ENCODE measurements around the gene PSME4.
"Not testable (repeated sequence)": the region's sequence is repeated elsewhere in the genome, so short reads cannot be mapped to it uniquely, and the experiment has no call there.

Gene PSME4

DNA sequence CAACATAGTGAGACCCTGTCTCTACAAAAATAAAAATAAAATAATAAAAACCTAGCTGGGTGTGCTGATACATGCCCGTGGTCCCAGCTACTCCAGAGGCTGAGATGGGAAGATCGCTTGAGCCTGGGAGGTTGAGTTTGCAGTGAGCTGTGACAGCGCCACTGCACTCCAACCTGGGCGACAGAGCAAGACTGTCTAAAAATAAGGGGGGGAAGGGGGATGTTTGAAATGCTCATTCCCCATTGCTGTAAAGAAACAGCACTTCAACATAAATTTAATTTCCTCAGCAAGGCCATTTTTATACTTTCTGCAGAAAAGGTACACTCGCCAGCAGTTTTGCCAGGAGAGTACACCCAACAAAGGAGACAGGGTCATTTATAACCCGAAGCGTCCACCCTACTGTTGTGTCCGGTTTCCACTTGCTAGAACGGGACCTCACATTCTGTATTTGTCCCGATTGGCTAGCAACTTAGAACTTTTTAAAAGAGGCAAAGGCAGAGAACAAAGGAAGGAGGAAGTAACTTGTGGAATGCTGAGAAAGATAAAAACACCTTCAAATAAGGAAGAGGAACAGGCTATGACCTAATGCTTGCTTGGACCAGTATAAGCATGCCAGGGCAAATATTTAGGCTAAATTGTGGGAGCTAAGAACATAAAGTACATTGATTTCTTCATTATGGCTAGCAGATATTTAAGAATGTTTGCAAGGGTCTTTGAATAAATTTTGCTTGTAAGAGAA lies 9.1 kb downstream of the PSME4 start:
- DNase-seq, result not testable (repeated sequence)

DNA sequence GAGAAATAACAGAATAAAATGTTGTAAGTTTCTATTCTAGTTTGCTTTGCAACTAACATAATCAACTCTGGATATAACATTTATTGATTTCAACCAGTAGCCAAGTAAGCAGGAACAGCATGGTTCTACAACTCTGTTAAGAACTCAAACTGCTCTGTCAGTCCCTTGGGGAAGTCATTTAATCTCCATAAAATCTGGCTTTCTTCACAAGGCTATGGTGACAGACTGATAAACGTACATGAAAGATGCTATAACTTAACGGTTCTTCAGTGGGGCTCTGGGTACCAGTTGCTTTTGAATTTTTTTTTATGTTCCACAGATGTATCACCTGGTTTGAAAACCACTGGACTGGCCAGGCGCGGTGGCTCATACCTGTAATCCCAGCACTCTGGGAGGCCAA lies 10.3 kb downstream of the PSME4 start:
- DNase-seq, result no peak

DNA sequence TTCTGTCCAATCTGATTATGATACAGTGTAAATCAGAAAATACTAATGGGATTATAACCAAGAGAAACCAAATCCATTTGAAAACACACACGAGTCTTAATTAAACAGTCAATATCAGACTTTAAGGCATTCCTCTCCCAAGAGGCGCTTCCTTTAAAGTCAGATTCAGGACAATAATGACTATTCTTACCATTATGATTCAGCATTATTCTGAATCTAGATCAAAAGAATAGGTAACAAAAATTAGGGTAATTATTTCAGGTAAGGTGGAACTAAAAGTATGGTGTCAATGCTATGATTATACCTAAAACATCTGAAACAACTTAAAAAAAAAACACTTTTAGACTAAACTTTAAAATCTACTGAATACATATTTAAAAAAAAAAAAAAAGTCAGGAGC lies 12.3 kb downstream of the PSME4 start:
- no peak for DNase-seq

DNA sequence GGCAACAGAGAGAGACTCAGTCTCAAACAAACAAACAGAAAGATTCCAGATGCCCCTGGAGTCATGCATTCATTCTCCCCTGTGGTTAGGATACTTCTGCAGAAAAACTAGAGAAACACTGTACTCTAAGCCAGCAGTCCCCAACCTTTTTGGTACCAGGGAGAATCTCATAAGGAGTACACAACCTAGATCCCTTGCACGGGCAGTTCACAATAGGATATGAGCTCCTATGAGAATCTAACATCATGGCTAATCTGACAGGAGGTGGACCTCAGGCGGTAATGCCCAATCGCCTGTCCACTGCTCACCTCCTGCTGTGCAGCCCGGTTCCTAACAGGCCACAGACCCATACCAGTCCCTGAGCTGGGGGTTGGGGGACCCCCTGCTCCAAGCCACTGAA lies 18.3 kb downstream of the PSME4 start:
- DNase-seq, result no peak

DNA sequence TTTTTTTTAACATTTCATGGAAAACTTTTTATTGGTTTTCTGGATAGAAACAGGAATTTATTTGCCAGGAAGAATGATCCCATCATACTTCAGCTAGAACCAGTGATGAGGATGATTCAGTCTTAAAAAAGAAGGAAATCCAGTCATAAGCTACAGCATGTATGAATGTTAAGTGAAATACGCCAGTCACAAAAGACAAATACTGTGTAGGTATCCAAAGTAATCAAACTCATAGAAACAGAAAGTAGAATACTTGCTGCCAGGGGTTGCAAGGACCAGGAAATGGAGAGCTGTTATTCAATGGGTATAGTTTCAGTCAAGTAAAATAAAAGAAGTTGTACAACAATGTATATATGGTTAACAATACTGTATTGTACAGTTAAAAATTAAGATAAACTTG lies 21.3 kb downstream of the PSME4 start:
- no peak for DNase-seq

DNA sequence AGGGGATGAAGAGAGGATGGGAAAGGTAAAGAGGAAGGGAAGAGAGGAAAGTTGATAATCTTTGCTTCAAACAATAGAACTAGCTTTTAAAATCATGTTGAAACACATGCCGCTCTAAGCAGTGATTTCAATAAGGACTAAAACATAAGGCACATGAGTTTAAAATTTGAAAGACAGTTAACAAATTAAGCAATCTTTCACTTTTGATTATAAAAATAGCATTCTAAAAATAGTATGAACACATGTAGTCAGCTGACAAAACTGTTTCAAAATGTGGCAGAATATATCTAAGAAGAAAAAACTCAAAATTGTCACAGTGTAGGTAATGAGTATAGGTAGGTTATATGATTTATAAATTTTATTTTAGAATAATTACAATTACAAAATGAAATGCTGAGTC lies 25.3 kb downstream of the PSME4 start:
- DNase-seq, result no peak

DNA sequence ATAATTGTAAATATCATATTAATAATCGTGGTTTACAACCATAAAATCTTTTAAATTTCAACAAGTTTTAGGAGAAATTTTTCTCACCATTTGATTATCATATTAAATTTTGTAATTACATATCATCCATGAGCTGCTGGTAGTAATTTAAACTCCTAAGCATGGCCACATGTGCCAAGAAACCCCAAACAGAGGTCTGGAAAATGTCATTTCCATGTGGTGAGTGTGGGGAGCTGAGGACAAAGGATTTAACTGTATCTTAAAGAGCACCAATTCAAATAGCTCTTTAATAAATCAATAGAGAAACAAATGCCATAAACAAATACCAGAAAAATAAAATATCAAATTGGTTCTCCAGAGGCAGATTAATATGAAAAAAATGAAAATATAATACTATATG lies 26.3 kb downstream of the PSME4 start:
- DNase-seq, result no peak

DNA sequence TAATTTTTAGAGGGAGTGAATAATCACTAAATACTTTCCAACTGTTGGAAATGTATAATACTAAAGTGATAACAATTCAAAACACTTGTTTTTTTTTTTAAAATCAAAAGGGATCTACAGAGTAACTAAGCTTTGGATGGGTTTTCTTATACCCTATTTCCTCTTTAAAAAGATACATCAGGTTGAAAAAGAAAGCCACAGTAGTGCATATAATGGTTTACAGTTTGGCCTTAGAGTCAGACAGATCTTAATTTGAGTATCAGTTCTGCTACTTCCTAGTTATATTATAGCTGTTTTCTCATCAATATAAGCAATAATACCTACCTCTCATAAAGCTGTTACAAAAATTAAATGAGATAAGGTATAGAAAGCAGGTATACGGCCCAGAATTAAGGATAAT lies 28.5 kb downstream of the PSME4 start:
- DNase-seq, result no peak

DNA sequence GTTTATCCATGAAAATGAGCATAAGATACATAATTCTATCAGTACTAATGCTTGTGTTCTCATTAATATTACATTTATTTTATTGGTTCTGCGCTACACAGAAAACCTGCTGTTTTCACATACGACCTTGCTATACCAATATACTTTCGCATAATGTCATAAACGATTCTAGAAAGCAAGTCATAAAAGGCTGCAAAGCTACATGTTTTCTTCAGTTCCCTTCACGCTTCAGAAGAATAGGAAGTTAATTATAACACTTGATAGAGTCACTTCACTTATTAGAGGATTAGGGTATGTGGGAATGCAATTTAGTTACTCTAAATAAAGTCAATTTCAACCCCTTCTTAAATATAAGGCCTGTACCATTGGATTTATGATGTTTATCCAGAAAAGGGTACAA lies 29.0 kb downstream of the PSME4 start:
- no peak for DNase-seq

DNA sequence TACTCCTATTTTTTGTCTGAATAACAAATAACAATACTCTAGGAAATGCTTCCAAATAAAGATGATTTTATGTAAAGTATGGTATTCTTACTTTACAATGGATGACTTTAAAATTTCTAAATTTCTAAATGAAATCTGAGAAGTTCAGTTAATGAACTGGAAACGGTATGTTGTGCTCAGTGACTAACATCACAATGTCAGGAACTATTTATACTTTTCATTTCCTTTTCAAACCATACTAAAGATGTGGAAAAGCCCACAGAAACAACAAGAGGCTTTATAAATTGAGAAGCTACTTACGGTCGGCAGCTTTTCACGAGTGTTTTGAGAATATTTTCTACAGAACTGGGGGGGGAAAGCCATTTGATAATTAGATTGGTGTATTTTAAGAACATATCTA lies 31.1 kb downstream of the PSME4 start:
- no peak for DNase-seq

DNA sequence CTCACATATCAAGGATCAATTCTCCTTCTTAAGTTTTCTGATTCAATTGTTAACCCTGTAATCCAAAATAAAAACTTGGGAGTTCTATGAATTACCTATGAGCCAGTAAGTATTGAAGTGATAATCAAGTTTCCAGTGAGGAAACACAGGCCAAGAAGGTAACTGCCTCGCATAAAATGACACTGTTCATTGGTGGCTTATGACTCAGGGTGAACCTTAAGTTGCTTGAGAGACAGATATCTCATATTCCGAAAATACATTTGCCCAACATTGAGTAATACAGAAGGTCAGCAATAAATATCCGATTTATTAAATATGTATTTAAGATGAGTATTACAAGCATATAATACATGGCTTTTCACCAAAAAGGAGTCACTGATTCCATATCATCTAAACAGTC lies 31.9 kb downstream of the PSME4 start:
- DNase-seq, result no peak

DNA sequence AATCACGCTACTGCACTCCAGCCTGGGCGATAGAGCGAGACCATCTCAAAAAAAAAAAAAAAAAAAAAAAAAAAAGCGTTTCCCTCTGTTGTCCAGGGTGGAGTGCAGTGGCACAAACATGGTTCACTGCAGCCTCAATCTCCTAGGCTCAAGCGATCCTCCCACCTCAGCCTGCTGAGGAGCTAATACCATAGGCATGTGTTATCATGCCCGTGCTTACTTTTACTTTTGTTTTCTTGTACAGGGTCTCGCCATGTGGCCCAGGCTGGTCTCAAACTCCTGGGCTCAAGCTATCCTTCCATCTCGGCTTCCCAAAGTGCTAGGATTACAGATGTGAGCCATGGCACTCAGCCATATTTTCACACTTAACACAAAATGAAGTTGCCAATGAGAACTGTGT lies 37.5 kb downstream of the PSME4 start:
- no peak for DNase-seq

DNA sequence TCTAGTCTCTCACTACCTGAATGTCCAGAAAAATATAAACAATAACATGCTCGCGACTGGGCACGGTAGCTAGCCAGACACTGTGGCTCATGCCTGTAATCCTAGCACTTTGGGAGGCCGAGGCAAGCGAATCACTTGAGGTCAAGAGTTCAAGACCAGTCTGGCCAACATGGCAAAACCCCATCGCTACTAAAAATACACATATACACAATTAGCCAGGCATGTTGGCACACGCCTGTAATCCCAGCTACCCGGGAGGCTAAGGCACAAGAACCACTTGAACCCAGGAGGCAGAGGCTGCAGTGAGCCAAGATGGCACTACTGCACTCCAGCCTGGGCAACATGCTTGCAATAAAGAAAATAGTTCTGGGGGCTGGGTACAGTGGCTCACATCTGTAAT lies 44.5 kb downstream of the PSME4 start:
- DNase-seq, result not testable (repeated sequence)

DNA sequence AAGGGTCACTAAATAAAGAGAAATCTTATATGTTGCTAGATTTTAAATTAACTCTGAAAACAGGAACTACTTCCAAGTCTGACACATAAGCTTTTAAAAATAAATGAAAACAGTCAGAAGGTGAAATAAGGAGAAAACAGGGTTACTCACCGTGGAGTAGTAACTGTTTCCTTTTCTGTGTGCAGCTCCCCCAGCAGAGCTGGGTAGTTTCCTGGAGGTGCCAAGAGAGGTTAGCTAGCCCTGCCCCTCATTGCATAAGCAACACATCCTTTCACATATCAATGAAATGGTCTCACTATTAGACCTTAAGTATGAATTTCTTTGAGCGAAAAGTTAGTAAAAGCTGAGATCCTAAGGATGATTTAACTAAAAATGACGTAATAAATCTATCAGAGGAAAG lies 57.1 kb downstream of the PSME4 start:
- DNase-seq, result no peak

DNA sequence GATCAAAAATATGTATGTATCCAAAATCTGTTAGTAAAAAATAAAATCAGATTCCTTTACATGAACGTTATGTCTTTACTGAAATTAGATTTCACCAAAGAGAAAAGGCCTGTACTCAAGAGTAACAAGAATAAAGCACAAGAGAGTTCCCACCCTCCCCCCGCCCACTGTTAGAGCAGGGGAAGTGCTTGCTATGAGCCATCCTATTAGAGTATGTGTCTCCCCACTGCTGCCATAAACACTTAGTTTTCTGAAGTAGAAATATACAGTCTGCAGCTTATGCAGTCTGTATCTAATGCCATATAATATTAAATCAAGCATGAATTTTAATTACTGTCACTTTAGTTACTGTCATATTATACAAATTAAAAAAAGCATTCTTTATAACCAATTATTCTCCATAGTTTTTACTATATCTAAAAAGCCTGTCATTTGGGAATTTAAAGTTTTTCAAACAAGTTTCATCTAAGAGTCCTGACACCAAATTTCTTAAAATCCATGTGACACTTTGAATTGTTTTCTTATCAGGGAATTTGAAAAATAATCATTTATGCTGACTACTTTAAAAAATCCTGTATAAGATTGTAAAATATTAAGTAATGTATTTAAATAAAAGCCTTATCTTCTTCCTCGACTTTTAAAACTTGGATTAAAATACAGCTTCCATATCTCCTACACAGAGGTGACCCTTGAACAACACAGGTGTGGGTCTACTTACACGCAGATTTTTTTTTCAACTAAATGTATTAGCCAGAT lies 59.2 kb downstream of the PSME4 start:
- no peak for DNase-seq

DNA sequence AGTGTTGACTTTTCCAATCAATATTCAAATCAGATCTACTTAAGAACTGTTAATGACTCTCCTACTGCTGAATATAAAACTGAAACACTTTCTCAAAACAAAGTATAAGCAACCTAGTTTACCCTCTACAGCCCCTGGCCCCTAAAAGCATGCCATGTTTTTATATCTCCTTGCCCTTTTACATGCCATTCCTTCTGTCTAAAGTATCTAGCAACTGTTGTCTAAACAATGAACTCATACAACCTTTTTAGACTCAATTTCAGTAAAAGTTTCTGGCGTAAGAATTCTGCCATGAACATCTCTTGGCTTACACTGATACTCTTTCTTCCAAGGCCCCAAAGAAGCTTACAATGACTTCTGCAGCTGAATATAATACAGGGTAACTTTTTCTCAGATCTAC lies 63.2 kb downstream of the PSME4 start:
- no peak for DNase-seq

DNA sequence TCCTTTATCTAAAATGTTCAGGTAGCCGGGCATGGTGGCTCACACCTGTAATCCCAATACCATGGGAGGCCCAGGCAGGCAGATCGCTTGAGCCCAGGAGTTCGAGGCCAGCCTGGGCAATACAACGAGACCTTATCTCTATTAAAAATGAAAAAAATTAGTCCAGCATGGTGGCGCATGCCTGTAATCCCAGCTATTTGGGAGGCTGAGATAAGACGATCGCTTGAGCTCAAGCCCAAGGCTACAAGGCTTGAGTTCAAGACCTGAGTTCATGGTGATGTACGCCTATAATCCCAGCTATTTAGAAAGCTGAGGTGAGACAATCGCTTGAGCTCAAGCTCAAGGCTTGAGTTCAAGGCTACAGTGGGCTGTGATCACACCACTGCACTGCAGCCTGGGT lies 65.4 kb downstream of the PSME4 start:
- no peak for DNase-seq

DNA sequence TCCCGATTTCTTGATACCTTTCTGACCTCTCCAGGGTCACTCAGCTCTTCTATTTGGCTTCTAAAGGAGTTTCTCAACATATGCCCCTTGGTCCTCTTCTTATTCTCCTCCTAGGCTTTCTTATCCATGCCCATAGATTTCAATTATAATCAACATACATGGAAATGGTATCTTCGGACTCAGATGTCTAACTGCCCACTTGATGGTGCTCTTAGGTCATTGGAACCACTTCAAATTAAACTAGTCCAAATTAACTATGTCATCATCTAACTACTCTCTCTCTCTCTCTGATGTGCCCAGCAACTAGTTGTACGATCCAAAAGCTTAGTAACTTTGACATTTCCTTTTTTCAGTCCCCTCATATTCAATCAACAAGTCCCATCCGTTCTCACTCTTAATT lies 67.8 kb downstream of the PSME4 start:
- DNase-seq, result no peak

DNA sequence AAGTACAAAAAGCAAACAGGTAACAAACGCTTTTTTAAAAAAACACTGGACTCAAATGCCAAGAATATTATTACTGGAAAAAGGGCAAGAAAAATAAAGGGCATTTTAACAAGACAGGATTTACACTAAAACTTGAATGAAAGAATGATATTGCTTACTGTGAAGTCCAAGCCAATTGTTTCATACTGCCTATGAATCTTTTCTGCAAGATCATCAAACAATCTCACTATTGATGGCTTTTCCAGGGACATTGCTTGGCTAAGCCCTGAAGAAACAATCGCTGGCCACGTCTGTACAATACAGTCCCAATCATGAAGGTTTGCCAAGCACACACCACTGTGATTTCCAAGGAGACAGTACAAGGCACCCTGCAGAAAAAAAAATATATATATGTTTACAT lies 69.6 kb downstream of the PSME4 start:
- no peak for DNase-seq

DNA sequence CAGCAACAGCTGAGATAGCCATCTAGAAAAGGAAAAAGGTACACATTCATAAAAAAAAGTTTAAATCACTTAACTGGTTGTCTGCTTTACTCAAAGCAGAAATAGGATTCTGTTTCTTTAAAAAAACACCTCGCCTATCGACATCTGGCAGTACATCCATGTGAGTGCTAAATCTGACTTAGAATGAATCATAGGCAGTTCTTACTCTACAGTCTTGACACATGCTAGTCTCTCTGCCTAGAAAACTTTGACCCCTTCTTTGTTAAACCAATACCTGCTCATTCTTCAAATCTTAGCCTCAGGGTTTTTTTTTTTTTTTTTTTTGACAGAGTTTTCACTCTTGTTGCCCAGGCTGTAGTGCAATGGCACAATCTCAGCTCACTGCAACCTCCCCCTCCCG lies 73.9 kb downstream of the PSME4 start:
- DNase-seq, result no peak

DNA sequence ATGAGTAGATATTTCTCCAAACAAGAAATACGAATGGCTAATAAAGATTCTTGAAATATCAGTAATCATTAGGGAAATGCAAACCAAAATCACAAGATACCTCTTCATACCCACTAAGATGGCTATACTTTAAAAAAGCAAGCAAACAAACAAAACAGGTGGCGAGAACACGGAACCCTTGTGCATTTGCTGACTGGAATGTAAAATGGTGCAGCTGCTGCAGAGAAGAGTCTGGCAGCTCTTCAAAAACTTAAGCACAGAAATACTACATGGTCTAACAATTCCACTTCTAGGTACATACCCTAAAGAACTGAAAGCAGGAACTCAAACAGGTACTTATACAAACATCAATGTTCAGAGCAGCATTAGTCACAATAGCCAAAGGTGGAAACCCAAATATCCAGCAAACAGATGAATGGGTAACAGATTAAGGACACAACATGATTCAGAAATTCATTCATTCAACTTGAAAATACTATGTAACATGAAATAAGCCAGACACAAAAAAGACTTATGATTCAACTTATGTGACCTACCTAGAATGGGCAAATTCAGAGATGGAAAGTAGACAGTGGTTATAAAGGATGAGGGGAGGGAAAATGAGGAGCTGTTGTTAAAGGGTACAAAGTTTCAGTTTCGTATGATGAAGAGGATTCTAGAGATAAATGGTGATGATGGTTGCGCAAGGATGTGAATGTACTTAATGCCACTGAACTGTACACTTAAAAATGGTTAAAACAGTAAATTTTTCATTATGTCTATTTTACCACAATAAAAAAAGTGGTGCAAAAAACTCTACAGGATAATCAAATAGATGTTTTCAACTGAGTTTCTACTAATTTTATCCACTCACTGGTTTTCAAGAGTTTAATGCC lies 84.2 kb downstream of the PSME4 start:
- no peak for DNase-seq

DNA sequence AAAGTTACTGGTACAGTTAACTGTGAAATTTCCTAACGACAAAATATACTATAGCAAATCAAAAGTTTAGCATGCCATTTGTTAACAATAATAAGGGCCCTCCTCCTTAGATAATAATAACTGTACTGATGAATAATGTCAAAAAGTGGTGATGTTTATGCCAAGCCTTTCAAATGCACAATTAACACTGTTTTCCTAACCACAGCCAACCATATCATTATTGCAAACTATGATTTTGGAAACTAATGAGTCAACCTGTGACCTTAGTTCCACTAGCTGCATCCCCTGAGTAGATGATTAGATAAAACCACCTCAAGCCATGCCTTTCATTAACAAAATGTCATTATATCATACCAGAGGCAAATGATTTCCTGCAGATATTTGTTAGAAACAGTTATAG lies 85.9 kb downstream of the PSME4 start:
- no peak for DNase-seq

DNA sequence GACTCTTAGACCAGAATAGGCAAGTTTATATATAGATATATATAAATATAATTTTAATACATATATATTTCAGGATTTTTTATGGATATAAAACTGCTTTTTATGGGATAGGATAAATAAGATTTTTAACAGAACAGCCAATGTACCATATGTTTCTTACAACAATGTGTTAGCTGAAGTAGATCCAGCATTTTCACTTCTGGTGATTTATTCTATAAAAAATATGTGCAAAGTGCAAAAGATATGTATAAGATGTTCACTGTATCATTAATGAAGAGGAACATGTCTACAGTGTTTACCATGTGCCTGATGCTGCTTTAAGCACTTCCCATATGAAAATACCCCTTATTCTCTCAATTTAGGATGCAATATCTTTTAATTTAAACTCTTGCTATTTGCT lies 88.8 kb downstream of the PSME4 start:
- no peak for DNase-seq

DNA sequence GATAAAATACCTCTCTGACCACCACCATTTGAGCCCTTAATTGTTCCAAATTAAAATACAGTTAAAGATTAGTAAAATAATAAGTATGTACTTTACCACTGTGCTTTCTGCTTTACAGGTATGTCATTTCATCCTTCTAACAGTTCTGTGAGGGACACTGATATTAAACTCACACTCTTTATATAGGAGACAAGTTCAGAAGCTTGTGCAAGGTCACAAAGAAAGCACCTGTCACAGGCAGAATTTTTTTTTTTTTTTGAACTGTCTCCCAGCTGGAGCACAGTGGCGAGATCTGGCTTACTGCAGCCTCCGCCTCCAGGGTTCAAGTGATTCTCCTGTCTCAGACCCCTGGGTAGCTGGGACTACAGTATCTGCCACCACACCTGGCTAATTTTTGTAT lies 89.4 kb downstream of the PSME4 start:
- DNase-seq, result no peak

All from 8988T (cell line).